Measurements from ENCODE around the gene DNAL4.

DNAL4 gene, protein sequence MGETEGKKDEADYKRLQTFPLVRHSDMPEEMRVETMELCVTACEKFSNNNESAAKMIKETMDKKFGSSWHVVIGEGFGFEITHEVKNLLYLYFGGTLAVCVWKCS

DNA sequence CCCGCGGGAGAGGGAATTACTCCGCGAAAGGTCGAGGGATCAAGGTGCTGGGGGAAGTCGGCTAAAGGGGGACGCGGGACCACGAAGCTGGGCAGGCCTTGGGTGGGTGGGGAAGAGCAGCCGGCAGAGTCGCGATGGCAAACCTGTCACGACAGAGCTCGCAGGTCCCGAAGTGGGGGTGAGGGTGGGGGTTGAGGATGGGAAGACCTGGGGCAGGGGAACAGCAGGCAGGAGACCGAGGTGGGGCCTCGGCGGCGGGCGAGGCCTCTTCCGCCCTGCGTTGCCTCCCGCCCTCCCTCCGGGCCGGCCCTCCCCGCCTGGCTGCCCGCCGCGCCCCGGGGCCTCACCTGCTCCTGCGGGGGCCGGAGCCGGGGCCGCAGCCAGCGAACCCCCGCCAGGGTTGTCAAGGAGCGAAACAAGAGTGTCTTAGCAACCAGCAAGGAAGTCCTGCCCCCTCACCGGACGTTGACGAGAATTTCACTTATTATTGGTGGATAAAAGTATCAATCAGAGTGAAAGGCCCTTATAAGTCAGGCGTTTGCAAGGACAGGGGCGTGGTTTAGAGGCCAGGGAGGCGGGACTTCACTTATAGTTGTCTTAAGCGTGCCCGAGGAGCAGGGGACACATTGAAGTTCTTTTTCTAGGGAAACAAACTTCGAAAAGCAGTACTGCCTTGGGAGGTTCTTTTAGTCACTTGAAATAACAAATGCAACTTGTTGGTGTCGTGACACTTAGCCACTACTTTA, at the start of gene DNAL4:
Gene DNAL4, minus strand, starts transcription at position 423 of the 746 bp plus-strand sequence. CDS start 11,412 bp downstream, outside the sequence.
- DNase-seq = peak; percentile 79 to 92

DNA sequence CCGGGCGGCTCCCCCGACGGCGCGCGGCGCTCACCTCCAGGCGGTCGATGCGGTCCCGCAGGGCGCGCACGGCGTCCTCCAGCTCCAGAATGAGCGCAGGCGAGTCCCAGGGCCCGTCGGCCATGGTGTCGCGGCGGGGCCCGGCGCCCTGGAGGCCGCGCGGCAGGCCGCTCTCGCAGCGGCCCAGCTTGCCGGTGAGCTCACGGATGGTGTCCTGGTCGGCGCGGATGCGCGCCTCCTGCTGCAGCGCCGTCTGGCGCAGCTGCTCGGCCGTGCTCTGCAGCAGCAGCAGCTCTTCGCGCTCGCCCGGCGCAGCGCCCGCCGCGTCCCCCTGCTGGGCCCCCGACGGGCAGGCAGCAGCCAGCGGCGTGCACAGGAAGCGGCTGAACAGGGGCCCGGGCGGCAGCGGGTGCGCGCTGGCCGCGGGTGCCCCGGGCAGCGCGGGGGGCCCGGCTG, 49.3 kb upstream of the DNAL4 start:
- peak; percentile 41 to 55 for DNase-seq

DNA sequence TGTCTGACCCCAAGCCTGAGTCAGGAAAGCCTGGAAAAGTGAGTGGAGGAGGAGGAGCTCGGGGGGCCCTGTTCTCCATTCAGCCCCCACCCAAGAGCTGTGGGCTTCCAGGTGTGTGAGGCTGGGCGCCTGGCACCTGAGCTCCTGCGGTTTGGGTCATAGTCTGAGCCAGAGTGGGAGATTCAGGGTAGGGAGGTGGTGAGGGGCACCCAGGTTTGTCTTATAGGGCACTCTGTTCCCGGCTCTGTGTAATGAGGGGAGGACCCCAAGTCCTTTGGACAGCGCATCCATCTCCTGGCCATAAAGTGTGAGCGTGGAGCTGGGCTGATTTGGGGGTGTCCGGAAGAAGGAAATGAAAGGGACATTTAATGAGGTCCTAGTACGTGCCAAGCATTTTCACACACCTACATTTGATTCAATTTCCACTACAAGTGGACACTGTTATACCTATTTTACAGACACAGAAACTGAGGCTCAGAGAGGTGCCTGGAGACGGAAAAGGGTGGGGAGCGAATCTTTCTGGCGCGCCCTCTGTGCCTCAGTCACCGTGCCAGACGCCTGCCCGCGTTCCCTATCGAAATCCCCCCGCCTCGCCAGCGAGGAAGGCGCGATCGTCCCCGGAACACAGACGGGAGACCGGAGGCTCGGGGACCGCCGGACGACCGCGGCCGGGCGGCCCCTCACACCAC, 48.7 kb upstream of the DNAL4 start:
- DNase-seq = no peak

DNA sequence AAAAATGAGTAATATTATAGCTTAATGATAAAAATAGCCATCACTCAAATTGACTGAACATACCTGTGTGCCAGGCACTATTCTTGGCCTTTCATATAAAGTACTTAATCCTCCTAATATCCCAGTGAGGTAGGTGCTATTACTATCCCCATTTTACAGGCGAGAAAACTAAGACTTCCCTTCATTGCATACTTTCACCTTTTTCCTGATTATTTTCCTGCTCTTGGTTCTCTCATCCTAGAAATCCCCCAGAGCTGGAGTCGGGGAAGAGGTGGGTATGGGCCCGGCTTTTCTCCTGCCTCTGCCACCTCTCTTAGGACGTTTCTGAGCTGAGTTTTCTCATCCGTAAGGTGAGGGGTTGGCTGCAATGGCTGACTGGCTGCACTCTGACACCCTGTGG, 47.7 kb upstream of the DNAL4 start:
- no peak for DNase-seq

DNA sequence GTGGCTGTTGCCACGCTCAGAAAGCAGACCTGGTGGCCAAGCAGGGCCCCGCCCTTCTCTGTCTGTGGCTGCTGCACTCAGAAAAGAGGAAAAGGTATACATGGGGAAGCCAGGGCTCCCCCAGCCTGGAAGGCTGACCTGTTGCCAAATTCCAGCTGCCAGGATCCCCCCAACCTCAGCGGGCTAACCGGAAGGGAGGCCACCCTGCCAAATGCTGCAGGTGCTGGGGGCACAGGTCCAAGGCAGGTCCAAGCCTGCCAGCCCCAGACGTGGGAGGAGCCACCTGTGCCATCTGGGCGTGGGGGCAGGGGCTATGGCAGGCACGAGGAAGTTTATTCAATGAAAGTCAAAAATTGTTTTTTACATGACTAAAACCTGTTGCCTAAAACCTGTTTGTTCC, 47.3 kb upstream of the DNAL4 start:
- DNase-seq = no peak

DNA sequence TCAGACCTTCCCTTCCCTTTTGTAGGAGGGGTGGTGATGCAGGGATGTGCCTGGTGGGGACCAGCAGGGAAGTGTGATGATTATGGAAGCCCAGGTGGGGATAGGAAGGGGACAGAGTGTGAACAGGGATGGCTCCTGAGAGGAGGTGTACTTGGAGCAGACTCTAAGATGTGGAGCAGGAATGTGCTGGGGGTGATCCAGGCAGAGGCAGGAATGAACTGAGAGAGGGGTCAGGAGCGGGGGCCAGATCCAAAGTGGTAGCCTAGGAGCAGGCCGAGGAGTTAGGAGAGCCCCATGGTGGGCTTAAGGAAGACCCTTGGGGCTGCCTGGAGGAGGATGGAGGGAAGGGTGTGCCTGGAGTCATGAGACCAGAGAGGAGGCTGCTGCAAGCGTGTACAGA, 46.2 kb upstream of the DNAL4 start:
- DNase-seq = no peak

DNA sequence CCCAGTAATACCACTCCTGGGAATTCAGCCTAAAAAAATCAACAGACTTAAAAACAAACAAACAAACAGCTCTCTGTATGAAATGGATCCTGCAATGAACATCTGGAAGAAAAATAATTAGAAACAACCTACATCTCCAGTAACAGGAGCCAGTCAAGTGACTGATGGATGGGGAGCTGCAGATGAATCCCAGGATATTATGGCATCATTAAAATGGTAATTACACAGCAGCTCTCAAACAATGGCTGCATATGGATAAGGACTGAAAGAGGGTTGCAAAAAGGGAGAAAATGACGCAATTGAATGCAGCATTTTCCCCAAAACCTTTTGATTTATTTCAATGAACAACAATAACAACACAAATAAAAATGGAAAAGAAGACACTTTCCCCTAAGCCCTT, 45.7 kb upstream of the DNAL4 start:
- DNase-seq = no peak

DNA sequence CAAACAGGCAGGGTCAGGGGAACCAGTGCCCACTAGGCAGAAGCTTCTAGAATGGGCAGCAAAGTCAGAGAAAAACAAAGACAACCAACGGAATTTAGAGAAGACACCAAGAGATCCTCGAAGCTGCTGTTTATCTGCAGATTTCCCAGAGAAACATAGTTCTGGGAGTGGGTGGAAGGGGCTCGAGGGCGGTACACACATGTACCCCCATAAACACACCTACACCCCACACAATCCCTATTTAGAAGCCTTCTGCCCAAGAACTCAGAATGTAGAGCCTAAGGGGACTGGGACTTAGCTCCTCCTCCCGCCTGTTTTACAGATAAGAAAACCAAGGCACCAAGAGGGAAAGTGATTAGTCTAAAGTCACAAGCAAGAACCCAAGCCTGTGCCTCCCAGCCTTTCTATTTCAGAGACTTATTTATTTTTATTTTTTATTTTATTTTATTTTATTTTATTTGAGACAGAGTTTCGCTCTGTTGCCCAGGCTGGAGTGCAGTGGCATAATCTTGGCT, 43.5 kb upstream of the DNAL4 start:
- no peak for DNase-seq

DNA sequence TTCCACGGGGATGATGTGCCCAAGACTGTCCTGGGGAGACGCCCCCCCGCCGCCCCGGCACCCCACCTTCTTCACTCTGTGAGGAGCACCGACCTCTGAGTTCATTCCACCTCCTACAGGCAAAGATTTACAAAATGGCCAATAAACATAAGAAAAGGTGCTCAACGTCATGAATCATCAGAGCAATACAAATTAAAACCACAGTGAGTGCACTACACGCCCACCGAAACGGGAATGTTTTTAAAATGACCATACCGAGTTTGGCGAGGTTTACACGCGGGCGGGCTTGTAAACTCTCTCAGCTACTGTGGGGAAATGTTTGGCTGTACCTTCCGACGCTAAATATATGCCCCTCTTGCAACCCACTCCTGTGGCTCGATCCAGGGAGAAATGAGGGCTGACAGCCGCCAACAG, 42.0 kb upstream of the DNAL4 start:
- DNase-seq = no peak

DNA sequence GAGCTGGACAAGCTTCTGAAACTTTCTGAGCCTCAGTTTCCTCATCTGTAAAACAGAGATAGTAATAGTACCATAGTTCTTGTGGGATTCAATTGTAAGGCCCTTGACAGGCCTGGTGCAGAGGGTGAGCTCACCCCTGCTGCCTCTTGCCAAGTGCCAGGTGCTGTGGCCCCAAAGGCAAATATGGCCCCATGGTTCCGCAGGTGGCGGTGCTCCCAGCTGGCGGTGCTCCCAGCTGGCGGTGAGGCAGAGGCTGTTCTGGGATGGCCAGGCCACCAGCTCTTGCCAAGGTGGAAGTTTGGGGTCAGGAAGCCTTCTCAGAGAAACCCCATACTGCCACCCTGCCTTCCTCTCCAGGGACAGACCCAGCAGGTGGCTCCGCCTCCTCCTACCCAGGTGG, 41.0 kb upstream of the DNAL4 start:
- no peak for DNase-seq

DNA sequence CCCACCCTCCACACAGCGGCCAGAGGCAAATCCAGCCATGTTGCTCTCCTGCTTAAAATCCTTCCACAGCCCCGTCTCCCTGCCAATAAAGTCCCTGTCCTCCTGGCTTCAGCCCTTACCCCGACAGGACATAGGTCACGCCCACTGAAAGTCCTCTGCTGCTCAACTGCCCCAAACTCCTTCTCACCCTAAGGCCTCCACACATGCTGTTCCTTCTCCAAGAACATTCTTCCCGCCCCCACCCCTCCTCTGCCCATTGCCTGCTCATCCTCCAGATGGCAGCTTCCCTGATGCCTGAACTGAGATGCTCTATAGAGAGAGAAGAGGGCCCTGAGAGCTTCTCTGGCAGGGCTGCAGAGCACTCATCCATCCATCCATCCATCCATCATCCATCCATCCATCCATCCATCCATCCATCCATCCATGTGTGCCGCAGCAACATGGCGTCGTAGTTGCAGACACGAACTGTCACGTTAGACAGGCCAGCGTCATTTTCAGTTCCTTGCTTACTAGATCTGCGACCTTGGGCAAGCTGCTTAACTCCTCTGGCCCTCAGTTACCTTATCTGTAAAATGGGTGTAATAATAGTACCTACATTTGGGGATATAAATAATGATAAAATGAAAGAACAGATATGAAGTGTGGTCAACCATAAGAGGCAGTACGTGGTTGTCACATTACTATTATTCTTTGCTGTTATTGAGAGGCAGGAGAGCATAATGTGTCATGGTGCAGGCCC, 40.4 kb upstream of the DNAL4 start:
- DNase-seq = no peak

DNA sequence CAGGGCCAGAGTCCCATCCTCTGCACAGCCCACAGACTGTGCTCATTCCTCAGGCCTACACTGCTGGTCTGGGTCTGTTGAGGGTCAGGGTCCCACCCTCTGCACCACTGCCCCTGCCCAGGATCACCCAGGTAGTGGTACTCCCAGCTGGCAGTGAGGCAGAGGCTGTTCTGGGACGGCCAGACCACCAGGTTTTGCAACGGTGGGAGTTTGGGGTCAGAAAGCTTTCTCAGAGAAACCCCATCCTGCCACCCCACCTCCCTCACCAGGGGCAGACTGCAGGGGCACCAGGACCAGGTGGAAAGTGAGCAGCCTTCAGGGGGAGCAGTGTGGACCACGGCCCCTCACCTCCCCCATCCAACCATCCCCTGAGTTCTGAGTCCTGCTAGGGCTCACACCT, 39.1 kb upstream of the DNAL4 start:
- DNase-seq = no peak

DNA sequence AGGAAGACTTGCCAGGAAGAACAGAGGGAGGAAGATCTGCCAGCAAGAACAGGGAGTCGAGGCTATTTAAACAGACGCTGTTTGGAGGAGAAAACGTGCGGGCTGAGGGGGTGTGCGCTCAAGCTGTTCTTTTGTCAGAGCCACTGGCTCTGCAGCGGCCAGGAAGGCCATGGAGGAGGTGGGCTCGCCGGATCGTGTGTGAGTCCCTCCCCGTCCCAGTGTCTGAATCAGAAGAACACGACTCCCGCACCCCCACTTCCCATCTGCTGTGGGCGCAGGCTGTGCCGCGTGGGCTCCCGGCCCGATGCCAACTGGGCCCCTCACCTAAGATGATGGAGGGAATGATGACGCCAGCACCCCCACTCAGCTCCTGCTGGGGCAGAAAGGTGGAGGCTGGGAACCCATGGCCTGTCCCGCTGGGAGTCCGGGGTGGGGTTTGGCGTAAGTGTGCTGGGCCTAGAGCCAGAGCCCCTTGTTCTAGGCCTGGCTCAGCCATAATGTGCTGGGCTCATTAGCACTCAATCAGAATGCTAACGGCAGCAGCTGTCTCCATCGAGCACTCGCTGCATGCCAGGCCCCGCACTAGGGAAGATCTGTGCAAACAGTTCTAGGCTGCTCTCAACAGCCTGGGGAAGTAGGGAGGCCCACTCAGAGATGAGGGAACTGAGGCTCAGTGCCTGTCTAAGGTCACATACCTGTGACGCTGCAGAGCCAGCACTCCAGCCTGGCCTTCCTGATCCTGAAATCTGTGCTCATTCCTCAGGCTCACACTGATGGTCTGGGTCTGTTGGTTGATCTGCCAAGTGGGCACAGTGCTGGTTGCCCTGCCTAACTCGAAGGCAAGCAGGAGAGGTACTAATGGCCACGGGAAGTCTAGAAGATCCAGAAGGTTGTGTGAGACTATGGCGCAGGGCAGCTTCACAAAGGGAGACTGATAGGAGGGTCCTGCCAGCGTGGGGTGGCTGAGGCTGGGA, 38.3 kb upstream of the DNAL4 start:
- DNase-seq = no peak

DNA sequence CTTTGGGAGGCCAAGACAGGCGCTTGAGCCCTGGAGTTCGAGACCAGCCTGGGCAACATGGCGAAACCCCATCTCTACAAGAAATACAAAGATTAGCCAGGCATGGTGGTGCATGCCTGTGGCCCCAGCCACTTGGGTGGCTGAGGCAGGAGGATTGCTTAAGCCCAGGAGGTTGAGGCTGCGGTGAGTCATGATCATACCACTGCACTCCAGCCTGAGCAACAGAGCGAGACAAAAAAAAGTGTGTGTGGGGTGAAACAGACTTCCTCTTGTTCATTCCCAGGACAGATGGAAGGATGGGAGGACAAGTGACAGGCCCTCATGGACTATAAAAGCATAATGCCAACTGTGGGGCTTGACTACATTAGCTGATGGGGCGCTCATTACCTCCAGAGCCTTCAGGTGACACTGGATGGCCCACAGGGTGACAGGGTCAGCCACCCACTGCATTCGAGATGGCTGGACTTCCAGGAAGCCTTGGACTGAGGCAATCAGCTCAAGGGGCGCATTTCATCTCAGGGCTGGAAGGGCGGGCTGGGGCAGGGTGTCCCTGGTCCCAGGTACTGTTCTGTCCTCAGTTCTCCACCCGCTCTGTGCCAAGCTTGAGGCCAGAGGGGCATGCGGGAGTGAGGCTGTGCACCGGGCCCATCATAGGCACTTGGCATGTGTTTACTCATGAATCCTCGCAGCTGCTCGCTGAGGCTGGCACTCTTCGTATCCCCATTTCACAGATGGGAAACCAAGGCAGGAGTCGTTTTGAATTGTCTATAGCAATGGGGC, 37.4 kb upstream of the DNAL4 start:
- no peak for DNase-seq

DNA sequence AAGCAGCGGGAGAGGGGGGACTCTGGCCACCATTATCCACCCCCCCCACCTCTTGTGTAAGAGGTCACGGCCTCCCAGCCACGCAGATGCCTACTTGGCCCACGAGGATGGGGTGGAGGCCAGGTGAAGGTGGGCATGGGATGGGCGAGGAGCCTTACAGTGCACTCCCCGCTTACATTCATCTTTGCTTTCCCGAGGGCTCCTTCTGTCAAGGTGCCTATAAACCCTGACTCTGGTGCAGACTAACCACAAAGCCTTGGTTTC, 36.8 kb upstream of the DNAL4 start:
- no peak for DNase-seq

DNA sequence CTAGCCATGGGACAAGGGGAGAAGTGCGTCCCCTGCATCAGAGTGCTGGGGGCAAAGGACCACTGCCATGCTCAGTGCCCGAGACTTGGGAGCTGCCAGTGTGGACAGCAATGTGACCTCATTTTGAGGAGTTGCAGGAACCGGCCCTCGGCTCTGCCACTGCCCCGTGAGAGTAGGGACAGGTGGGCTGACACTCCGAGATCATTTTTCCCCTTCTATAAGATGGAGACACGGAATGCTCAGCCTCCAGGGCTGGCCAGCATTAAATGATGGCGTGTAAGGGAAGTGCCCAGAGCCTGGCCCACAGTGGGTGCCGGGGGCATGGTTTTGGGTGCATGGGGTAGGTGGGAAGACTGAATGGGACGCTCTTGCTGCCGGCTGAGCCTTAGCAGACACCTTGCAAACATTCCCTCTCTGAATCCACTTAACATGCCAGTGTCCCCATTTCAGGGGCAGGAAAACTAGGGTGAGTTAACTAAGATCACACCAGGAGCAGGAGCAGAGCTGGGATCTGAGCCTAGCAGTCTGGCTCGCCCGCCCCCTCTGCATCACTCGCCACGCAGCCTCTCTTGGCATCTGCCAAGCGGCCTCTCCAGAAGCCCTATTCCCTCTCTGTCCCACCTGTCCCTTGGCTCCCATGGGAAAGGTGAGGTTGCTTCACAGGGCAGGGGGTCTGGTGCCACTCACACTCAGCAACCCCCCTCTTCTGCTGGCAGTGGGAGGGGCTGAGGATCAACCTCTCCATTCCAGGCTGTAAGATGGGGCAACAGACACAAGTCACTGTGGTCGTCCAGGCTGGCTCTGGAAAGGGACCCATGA, 36.3 kb upstream of the DNAL4 start:
- DNase-seq = no peak

DNA sequence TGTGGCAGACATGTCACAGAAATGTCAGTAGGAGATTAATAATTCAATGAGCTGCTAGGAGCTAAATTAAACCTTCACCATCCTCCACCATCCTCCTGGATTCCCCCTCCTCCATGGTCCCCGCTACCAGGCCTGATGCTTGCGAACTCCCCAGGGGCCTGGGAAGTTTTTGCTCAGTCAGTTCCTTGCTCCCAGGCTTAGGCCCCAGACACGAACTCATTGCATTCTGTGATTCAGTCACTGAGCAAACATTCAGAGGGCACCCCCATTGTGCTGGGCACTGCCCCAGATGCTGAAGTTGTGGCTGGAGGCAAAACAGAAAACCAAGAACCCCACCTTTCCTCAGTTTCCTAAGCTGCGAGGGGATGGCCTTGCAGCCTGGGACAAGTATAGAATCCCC, 35.5 kb upstream of the DNAL4 start:
- no peak for DNase-seq

DNA sequence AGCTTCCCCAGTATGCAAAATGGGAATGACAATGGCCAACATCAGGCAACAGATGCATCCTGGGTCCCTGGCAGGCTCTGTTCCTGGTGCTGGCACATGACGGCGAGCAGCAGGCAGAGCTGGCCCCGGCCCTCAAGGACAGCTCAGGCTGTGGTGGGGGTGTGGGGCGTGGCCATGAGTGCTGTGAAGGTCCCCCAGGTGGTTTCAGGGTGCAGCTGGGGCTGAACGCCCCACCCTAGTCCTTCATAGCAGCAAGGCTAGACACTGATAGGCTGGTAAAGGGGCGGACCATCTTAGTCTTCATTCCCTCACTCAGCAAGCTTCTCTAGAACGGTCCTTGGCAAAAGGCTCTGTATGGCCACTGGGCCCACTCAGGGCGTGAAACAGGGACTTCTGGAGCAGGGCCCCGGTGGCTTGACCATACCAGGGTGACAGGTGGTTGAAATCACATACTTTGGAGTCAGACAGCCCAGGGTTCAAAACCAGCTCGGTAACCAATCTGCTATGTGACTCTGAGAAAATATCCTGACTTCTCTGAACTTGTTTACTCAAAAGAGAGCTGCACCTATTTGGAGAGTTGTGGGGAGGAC, 34.8 kb upstream of the DNAL4 start:
- no peak for DNase-seq

DNA sequence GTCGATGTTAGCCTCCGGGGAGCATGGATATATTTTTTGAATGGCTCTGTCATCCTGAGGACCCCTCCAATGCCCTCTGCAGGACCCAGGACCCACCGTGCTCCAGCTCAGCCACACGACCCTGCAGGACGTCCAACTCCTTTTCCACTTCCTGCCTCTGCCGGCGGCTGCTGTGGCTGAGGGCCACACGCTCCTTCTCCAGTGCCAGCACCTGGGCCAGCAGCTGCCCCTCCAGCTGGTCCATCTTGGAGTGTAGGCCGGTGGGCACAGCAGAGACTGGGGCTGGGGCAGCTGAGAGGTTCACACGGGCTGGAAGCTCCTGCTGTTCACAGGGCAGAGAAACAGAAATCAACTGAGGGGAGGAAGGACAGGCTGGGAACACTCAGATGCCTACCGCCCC, 34.2 kb upstream of the DNAL4 start:
- DNase-seq = no peak

DNA sequence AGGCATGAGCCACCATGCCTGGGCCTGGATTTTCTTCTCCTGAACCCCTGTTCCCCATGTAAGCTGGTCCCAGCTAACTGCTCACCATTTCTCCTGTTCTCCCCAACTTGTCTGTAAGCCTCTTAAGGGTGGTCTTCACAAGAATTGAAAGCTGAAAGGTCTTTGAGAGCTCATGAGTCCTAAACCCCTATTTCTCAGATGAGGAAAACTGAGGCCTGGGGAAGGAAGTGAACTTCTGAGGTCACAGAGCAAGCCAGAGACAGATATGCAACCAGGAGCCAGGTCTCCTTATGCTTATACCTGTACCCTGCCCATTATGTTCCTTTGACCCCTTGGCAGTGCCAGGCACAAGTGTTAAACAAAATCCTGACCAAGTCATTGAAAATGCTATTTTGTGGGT, 33.6 kb upstream of the DNAL4 start:
- DNase-seq = no peak

Data from stimulated activated CD4-positive, alpha-beta T cell treated with anti-CD3 and anti-CD28 coated beads, Interleukin-4, amount 100 ng/mL, for 4 hours (primary cell).